HG03565 (cell line): ENCODE data around the gene RECQL5.

ENCODE experiments used
- ATAC-seq: cut with Tn5 transposase; IDR thresholded peaks from one replicate; pipeline ENCODE4 v1.9.1; 2021; ENCODE audit warnings: mild to moderate bottlenecking, moderate library complexity; ENCODE audit not compliant: unreplicated experiment

The RECQL5 gene

GRCh38 chr17:75634754-75635609 is 32.0 kb downstream of the RECQL5 start:
- no peak for ATAC-seq

- ATAC-seq = no peak
These were observed 32.6 kb downstream of the RECQL5 start for GRCh38 chr17:75634376-75634740.

GRCh38 chr17:75633486-75634375 is 33.2 kb downstream of the RECQL5 start:
- no peak for ATAC-seq

- ATAC-seq = no peak
These were observed 34.0 kb downstream of the RECQL5 start, which contains the start of gene SMIM5 for GRCh38 chr17:75632863-75633485. SMIM5 (plus strand) TSS chr17:75633434; CDS start chr17:75640202, 6,768 bp downstream.

GRCh38 chr17:75632428-75632827 is 34.5 kb downstream of the RECQL5 start:
- ATAC-seq = no peak

GRCh38 chr17:75631353-75631752 is 35.6 kb downstream of the RECQL5 start:
- no peak for ATAC-seq

- ATAC-seq = no peak
These were observed 36.7 kb downstream of the RECQL5 start for GRCh38 chr17:75630071-75630917.

GRCh38 chr17:75629157-75629556 is 37.8 kb downstream of the RECQL5 start:
- ATAC-seq = no peak

GRCh38 chr17:75628425-75628824 is 38.5 kb downstream of the RECQL5 start:
- no peak for ATAC-seq

GRCh38 chr17:75627094-75627493 is 39.9 kb downstream of the RECQL5 start:
- ATAC-seq = no peak

GRCh38 chr17:75626496-75627038 is 40.4 kb downstream of the RECQL5 start:
- ATAC-seq = no peak

GRCh38 chr17:75625813-75626486 is 41.0 kb downstream of the RECQL5 start:
- ATAC-seq = no peak

GRCh38 chr17:75624714-75625345 is 42.1 kb downstream of the RECQL5 start:
- ATAC-seq = no peak

- no peak for ATAC-seq
These were observed 42.9 kb downstream of the RECQL5 start for GRCh38 chr17:75624021-75624420.

- no peak for ATAC-seq
These were observed 43.6 kb downstream of the RECQL5 start for GRCh38 chr17:75623386-75623785.

GRCh38 chr17:75622771-75623273 is 44.1 kb downstream of the RECQL5 start:
- ATAC-seq = no peak

GRCh38 chr17:75622076-75622475 is 44.9 kb downstream of the RECQL5 start:
- ATAC-seq = no peak

- no peak for ATAC-seq
These were observed 45.5 kb downstream of the RECQL5 start for GRCh38 chr17:75621489-75621888.
